H1 (cell line): ENCODE data around the gene STRADB. TPM values are rescaled to one million over a fixed set of nuclear protein-coding genes. Genes with fewer than 3 reads are reported as not detected.

Experiments used
- CTCF ChIA-PET: fragments of 300-600 bp; sonication (Branson Sonifier 250); formaldehyde crosslinking; loops from one replicate; lab custom pipeline; 2021; ENCODE audit not compliant: partially characterized antibody; lab: Charles Lee
- POLR2A ChIA-PET: fragments of 300-600 bp; sonication (Branson Sonifier 250); formaldehyde crosslinking; loops from one replicate; lab custom pipeline; 2021; ENCODE audit warnings: inconsistent platforms; ENCODE audit not compliant: partially characterized antibody; lab: Charles Lee
- DNase-seq, 2 experiments: peaks; one replicate each; pipeline versions ENCODE4 v3.0.0 to v3.0.0-alpha.2; 2010 to 2022; ENCODE audit warnings: low spot score in 2 of 2, low read depth in 1 of 2, mixed read lengths in 1 of 2
- FAIRE-seq: peaks from 2 replicates; lab custom pipeline; 2011; peaks lifted over from hg19 to GRCh38; lab: Jason Lieb, UNC
- H2AFZ ChIP-seq: 2 replicates; pipeline ENCODE4 v1.8.1; 2012; ENCODE audit warnings: low read length, inconsistent platforms
- H2AK5ac ChIP-seq: 2 replicates; pipeline ENCODE4 v1.6.1; 2013; ENCODE audit warnings: low read depth, low read length
- H2BK120ac ChIP-seq: replicated peaks from 2 replicates; pipeline ENCODE3; 2013; ENCODE audit warnings: low read depth, low read length, inconsistent platforms
- H2BK12ac ChIP-seq: 2 replicates; pipeline ENCODE4 v1.6.1; 2013; ENCODE audit warnings: low read depth, low read length
- H2BK15ac ChIP-seq: 2 replicates; pipeline ENCODE4 v1.6.1; 2013; ENCODE audit warnings: low read length
- H2BK20ac ChIP-seq: 2 replicates; pipeline ENCODE4 v1.6.1; 2013; ENCODE audit warnings: low read length
- H2BK5ac ChIP-seq: 2 replicates; pipeline ENCODE4 v1.6.1; 2013; ENCODE audit warnings: low read depth, low read length
- H3K14ac ChIP-seq: 2 replicates; pipeline ENCODE4 v1.6.1; 2013; ENCODE audit warnings: inconsistent platforms; ENCODE audit not compliant: insufficient read length
- H3K18ac ChIP-seq: 2 replicates; pipeline ENCODE4 v1.6.1; 2013; ENCODE audit warnings: low read length; ENCODE audit errors: extremely low read depth
- H3K23ac ChIP-seq: 2 replicates; pipeline ENCODE4 v1.6.1; 2013; ENCODE audit warnings: inconsistent platforms; ENCODE audit not compliant: insufficient read length
- H3K23me2 ChIP-seq: 2 replicates; pipeline ENCODE4 v1.6.1; 2013; ENCODE audit warnings: low read depth, low read length
- H3K27ac ChIP-seq: 2 replicates; pipeline ENCODE4 v1.6.1; 2011; ENCODE audit warnings: low read depth, low read length, inconsistent platforms
- H3K27me3 ChIP-seq, 4 experiments: replicated peaks in 1 of 4; 1 replicate in 1 of 4; 2 replicates in 3 of 4; pipeline versions ENCODE4 v1.6.1 to v1.8.1; 2011 to 2013; ENCODE audit warnings: low read length in 3 of 4, mild to moderate bottlenecking in 3 of 4, inconsistent platforms in 2 of 4, mixed read lengths in 2 of 4, moderate library complexity in 1 of 4; ENCODE audit not compliant: control insufficient read depth in 3 of 4, insufficient read depth in 3 of 4; ENCODE audit errors: extremely low read depth in 1 of 4
- H3K36me3 ChIP-seq, 4 experiments: 2 replicates each; pipeline versions ENCODE4 v1.6.1 to v1.8.1; 2011 to 2013; ENCODE audit warnings: mild to moderate bottlenecking in 4 of 4, low read length in 3 of 4, moderate library complexity in 2 of 4, control low read depth in 1 of 4, inconsistent platforms in 1 of 4; ENCODE audit not compliant: insufficient read depth in 4 of 4, control insufficient read depth in 2 of 4
- H3K4ac ChIP-seq: replicated peaks from 2 replicates; pipeline ENCODE3; 2013; ENCODE audit warnings: low read length, low read depth, mixed read lengths, inconsistent platforms; ENCODE audit not compliant: insufficient read length
- H3K4me1 ChIP-seq, 4 experiments: replicated peaks in 1 of 4; 1 replicate in 1 of 4; 2 replicates in 3 of 4; pipeline versions ENCODE4 v1.6.1 to v1.8.1; 2011 to 2013; ENCODE audit warnings: low read length in 3 of 4, inconsistent platforms in 2 of 4, mixed read lengths in 1 of 4; ENCODE audit not compliant: insufficient read depth in 4 of 4, control insufficient read depth in 3 of 4
- H3K4me2 ChIP-seq, 2 experiments: 2 replicates each; pipeline versions ENCODE4 v1.6.1 to v1.8.1; 2011 to 2013; ENCODE audit warnings: low read depth in 2 of 2, low read length in 2 of 2, control low read depth in 1 of 2, inconsistent platforms in 1 of 2, mild to moderate bottlenecking in 1 of 2; ENCODE audit not compliant: insufficient read depth in 1 of 2
- H3K4me3 ChIP-seq, 4 experiments: fragments of 200-600, 300-600 bp in 1 of 4; sonication (generic), shearing (Covaris generic), sonication (Bioruptor Twin) in 1 of 4; 2 replicates each; pipeline versions ENCODE4 v1.5.1 to v1.8.1; 2011 to 2016; ENCODE audit warnings: low read length in 4 of 4, low read depth in 3 of 4, control low read depth in 2 of 4, inconsistent platforms in 2 of 4, mild to moderate bottlenecking in 2 of 4, mixed read lengths in 1 of 4, moderate library complexity in 1 of 4; ENCODE audit not compliant: insufficient read depth in 2 of 4; ENCODE audit errors: extremely low read depth in 1 of 4
- H3K56ac ChIP-seq: replicated peaks from 2 replicates; pipeline ENCODE3; 2013; ENCODE audit warnings: low read depth, mild to moderate bottlenecking, mixed read lengths, low read length, inconsistent platforms; ENCODE audit not compliant: insufficient read length
- H3K79me1 ChIP-seq: 2 replicates; pipeline ENCODE4 v1.6.1; 2013; ENCODE audit warnings: low read depth, low read length, control low read depth
- H3K79me2 ChIP-seq, 2 experiments: 2 replicates each; pipeline versions ENCODE4 v1.6.1 to v1.8.1; 2012 to 2013; ENCODE audit warnings: low read length in 2 of 2, mild to moderate bottlenecking in 2 of 2, inconsistent platforms in 1 of 2; ENCODE audit not compliant: insufficient read depth in 2 of 2, control insufficient read depth in 1 of 2
- H3K9ac ChIP-seq, 4 experiments: replicated peaks in 1 of 4; 1 replicate in 1 of 4; 2 replicates in 3 of 4; pipeline versions ENCODE4 v1.6.1 to v1.8.1; 2011 to 2013; ENCODE audit warnings: low read depth in 3 of 4, low read length in 3 of 4, control low read depth in 2 of 4, mild to moderate bottlenecking in 2 of 4, moderate library complexity in 2 of 4, inconsistent platforms in 1 of 4; ENCODE audit errors: extremely low read depth in 1 of 4
- H3K9me3 ChIP-seq, 2 experiments: 2 replicates each; pipeline versions ENCODE4 v1.6.1 to v1.8.1; 2012 to 2013; ENCODE audit warnings: mild to moderate bottlenecking in 2 of 2, moderate library complexity in 2 of 2, control low read depth in 1 of 2, inconsistent platforms in 1 of 2, low read depth in 1 of 2, low read length in 1 of 2, mixed read lengths in 1 of 2; ENCODE audit not compliant: insufficient read depth in 2 of 2
- H4K20me1 ChIP-seq, 2 experiments: replicated peaks in 1 of 2; 2 replicates each; pipeline versions ENCODE3 to v1.8.1; 2011 to 2013; ENCODE audit warnings: inconsistent platforms in 2 of 2, low read length in 2 of 2, mild to moderate bottlenecking in 1 of 2; ENCODE audit not compliant: insufficient read depth in 2 of 2, control insufficient read depth in 1 of 2
- H4K5ac ChIP-seq: 2 replicates; pipeline ENCODE4 v1.6.1; 2013; ENCODE audit warnings: low read length, low read depth, mixed read lengths, inconsistent platforms; ENCODE audit not compliant: insufficient read length
- H4K8ac ChIP-seq: 2 replicates; pipeline ENCODE4 v1.8.0; 2013; ENCODE audit warnings: mild to moderate bottlenecking, moderate library complexity, low read length, inconsistent platforms; ENCODE audit not compliant: insufficient read depth; ENCODE audit errors: extremely low read depth
- H4K91ac ChIP-seq: replicated peaks from 2 replicates; pipeline ENCODE3; 2013; ENCODE audit warnings: low read length, mixed read lengths, inconsistent platforms; ENCODE audit not compliant: insufficient read length
- CHD2 ChIP-seq: IDR thresholded peaks from 2 replicates; pipeline ENCODE4 v1.6.1; 2012; ENCODE audit warnings: low read length, improper control_type of control experiment
- EGR1 ChIP-seq: IDR thresholded peaks from 2 replicates; pipeline ENCODE4 v1.6.1; 2011; ENCODE audit warnings: low read depth, low read length, borderline replicate concordance
- HDAC6 ChIP-seq: IDR thresholded peaks from one replicate; pipeline ENCODE4 v1.7.1; 2012; ENCODE audit warnings: low read depth, mild to moderate bottlenecking, inconsistent platforms, low read length, moderate library complexity
- MAFK ChIP-seq: IDR thresholded peaks from 2 replicates; pipeline ENCODE4 v1.6.1; 2012; ENCODE audit warnings: low read depth, mild to moderate bottlenecking, improper control_type of control experiment, low read length
- PHF8 ChIP-seq: fragments of 200-600 bp; sonication (generic); conservative IDR thresholded peaks from 2 replicates; pipeline ENCODE4 v1.7.1; 2012; ENCODE audit warnings: low read depth, mild to moderate bottlenecking, inconsistent platforms, low read length, moderate library complexity
- SP1 ChIP-seq: IDR thresholded peaks from 2 replicates; pipeline ENCODE4 v1.6.1; 2011; ENCODE audit warnings: low read depth, low read length
- SP4 ChIP-seq: IDR thresholded peaks from 2 replicates; pipeline ENCODE4 v1.6.1; 2012; ENCODE audit warnings: low read length, inconsistent platforms
- WGBS, 2 experiments: shearing (Covaris generic) in 1 of 2; methylation state at CpG; one replicate each; pipeline versions ENCODE4 v1.1.6 to v1.1.7; 2013 to 2015; ENCODE audit warnings: low lambda C conversion rate in 2 of 2, mixed read lengths in 2 of 2, inconsistent platforms in 1 of 2, low coverage in 1 of 2, missing lambda C conversion rate in 1 of 2; ENCODE audit not compliant: insufficient replicate concordance in 2 of 2, insufficient coverage in 1 of 2, insufficient read length in 1 of 2; ENCODE audit errors: extremely low coverage in 1 of 2, missing lambda C conversion rate in 1 of 2; 5-methylcytosine and 5-hydroxymethylcytosine counted together
- polyA plus RNA-seq, 7 experiments: library from polyadenylated mRNA; depleted of rRNA in 3 of 7; stranded (reverse) in 5 of 7; unstranded in 2 of 7; fragments of >200 nt in 5 of 7; fragments of 200-250 nt in 2 of 7; gene quantifications; 1 replicate in 5 of 7; 2 replicates in 1 of 7; 4 replicates in 1 of 7; pipeline versions ENCODE4 v1.2.1 to v1.2.3, GENCODE V29; 2011 to 2013; ENCODE audit warnings: missing spikeins in 2 of 7, mixed read lengths in 2 of 7
- total RNA-seq: library from RNA; stranded (reverse); fragmentation: NEBNext Ultra II Directional; extraction: Animal tissue kit (Norgen Biotek cat#: 25700); gene quantifications from 2 replicates; pipeline ENCODE4 v1.2.1, GENCODE V29; 2021

STRADB gene
- total and polyA plus RNA-seq, 2 of the 8 experiments (the other 6 are each of a cell fraction or from before 2014, with no cell fraction given), result 20.9 to 34.9 TPM

DNA sequence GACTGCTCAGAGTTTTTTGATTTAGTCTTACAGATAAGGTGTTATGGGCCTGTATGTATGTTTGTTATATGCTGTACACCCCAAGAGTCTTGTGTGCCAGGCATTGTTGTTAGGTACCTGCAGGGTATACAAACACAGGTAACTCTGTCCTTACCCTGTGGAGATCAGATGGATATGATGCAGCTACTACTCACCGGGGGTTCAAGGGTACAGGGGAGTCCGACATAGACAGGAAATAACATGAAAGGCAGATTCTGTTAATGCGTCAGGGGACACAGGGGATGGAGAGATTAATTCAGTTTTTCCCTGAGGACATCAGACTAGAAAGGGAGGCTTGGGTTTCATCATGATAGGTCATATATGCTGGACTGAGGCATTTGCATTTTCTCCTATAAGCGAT is 31.6 kb upstream of the STRADB start:
- H3K4ac ChIP-seq, result no peak overlapping the region
- no peaks in the 10 kb centered on the region for H3K23me2 ChIP-seq
- H3K9me3 ChIP-seq, result no peaks in the 10 kb centered on the region
- peaks cover 0 to 1% of the 10 kb centered on the region in 2 experiments for H4K20me1 ChIP-seq
- H3K79me1 ChIP-seq, result no peaks in the 10 kb centered on the region
- H3K9ac ChIP-seq, result no peak overlapping the region
- no peak overlapping the region for H3K4me3 ChIP-seq
- no peak overlapping the region for H3K4me2 ChIP-seq
- H3K27me3 ChIP-seq, result no peaks in the 10 kb centered on the region
- no peak overlapping the region for H2AK5ac ChIP-seq
- no peak overlapping the region for H2BK120ac ChIP-seq
- no peak overlapping the region for H3K14ac ChIP-seq
- POLR2A ChIA-PET, result no interaction called here
- FAIRE-seq, result no peak
- 94% methylated on average over 4 of the region's 4 CpGs; no CpG with 5 or more reads in 1 of the 2 experiments for WGBS, 2 experiments
- H2BK20ac ChIP-seq, result no peak overlapping the region
- H2BK15ac ChIP-seq, result no peak overlapping the region
- H2AFZ ChIP-seq, result no peak overlapping the region
- H3K27ac ChIP-seq, result no peak overlapping the region
- H3K56ac ChIP-seq, result no peak overlapping the region
- H3K18ac ChIP-seq, result no peak overlapping the region
- H2BK5ac ChIP-seq, result no peak overlapping the region
- DNase-seq, result no peak
- no peak overlapping the region for H4K91ac ChIP-seq
- no peaks in the 10 kb centered on the region for H3K79me2 ChIP-seq
- no peaks in the 10 kb centered on the region for H3K4me1 ChIP-seq
- no peak overlapping the region for H4K5ac ChIP-seq
- CTCF ChIA-PET, result no interaction called here
- no peak overlapping the region for H2BK12ac ChIP-seq
- H4K8ac ChIP-seq, result no peak overlapping the region
- H3K23ac ChIP-seq, result no peak overlapping the region
- TF ChIP-seq HDAC6 (no peak), SP1 (no peak), EGR1 (no peak), CHD2 (no peak), MAFK (no peak), PHF8 (no peak), SP4 (no peak)
- TF ChIP-seq, all 59 proteins: peak for 0
- H3K36me3 ChIP-seq, result no peaks in the 10 kb centered on the region
